Adrenal gland (tissue), 12 donors: Measurements from ENCODE around the gene GLB1L3. TPM values are rescaled to one million over a fixed set of nuclear protein-coding genes. Genes with fewer than 3 reads are reported as not detected.
"Not testable (repeated sequence)": the region's sequence is repeated elsewhere in the genome, so short reads cannot be mapped to it uniquely, and the experiment has no call there.

Experiments used
- DNase-seq, 7 donors: peaks; one replicate each; pipeline ENCODE4 v3.0.0-alpha.2; 2019 to 2020
- H3K27ac ChIP-seq, 5 donors: fragments of 200-600 bp; sonication (generic) in 4 of 5; 1 replicate in 3 of 5; 2 replicates in 2 of 5; pipeline versions ENCODE4 v1.5.1 to v1.8.0; 2016 to 2020; ENCODE audit warnings: mild to moderate bottlenecking in 1 of 5
- H3K27me3 ChIP-seq: fragments of 200-600 bp; 2 replicates; pipeline ENCODE4 v1.8.0; 2021
- H3K36me3 ChIP-seq, 2 donors: fragments of 200-600 bp; replicated peaks in 1 of 2; 1 replicate in 1 of 2; 2 replicates in 1 of 2; pipeline versions ENCODE4 v1.5.1 to v1.8.0; 2018 to 2022
- H3K4me1 ChIP-seq, 2 donors: fragments of 200-600 bp; replicated peaks in 1 of 2; 1 replicate in 1 of 2; 2 replicates in 1 of 2; pipeline versions ENCODE4 v1.5.1 to v1.8.0; 2018 to 2021
- H3K4me3 ChIP-seq, 4 donors: fragments of 200-600 bp; sonication (generic) in 3 of 4; one replicate each; pipeline ENCODE4 v1.5.1; 2016 to 2018
- H3K9me3 ChIP-seq, 3 donors: fragments of 200-600 bp; sonication (generic) in 1 of 3; replicated peaks in 1 of 3; 1 replicate in 2 of 3; 2 replicates in 1 of 3; pipeline versions ENCODE4 v1.5.1 to v1.8.0; 2016 to 2021
- POLR2A ChIP-seq, 2 donors: fragments of 450-650 bp; IDR thresholded peaks; one replicate each; pipeline ENCODE4 v1.6.1; 2017; ENCODE audit warnings: antibody characterized with exemption in 2 of 2, mild to moderate bottlenecking in 2 of 2, moderate library complexity in 1 of 2
- WGBS, 4 donors: extraction: QIAGEN DNeasy Blood & Tissue Kit in 2 of 4; methylation state at CpG; one replicate each; pipeline versions ENCODE4 v1.1.5 to v1.1.7; 2013 to 2017; 5-methylcytosine and 5-hydroxymethylcytosine counted together
- intact Hi-C, 2 donors: fragments of 100-400 bp; cut with DNase I; formaldehyde crosslinking; loops; one replicate each; pipeline versions ENCODE4 v1.14.1 to v1.15.0; 2022 to 2023
- polyA plus RNA-seq, 3 donors: library from polyadenylated mRNA; stranded (reverse); fragments of 200-250 nt in 2 of 3; fragments of 350-450 nt in 1 of 3; fragmentation: Illumina TruSeq in 1 of 3; extraction: RNeasy Lipid Tissue Mini Kit (QIAGEN cat#74804) in 1 of 3; gene quantifications; one replicate each; pipeline ENCODE4 v1.2.3, GENCODE V29; 2013 to 2014
- total RNA-seq, 9 donors: library from RNA; depleted of rRNA in 4 of 9; stranded (reverse); fragments of >200 nt in 4 of 9; fragments of 120-200 nt in 1 of 9; fragmentation: NEBNext Ultra II Directional in 1 of 9; extraction: Animal tissue kit (Norgen Biotek cat#: 25700) in 1 of 9; gene quantifications; one replicate each; pipeline versions ENCODE4 v1.1.0 to v1.2.4, GENCODE V29; 2013 to 2023
- TF ChIP-seq, protein P1 (sequence below), 6 experiments: fragments of 450-650 bp in 4 of 6; fragments of 200-600 bp in 2 of 6; sonication (generic) in 1 of 6; IDR thresholded peaks; 1 replicate in 5 of 6; 2 replicates in 1 of 6; pipeline versions ENCODE4 v1.5.1 to v1.8.0; 2016 to 2021; ENCODE audit warnings: antibody characterized with exemption in 6 of 6, mild to moderate bottlenecking in 2 of 6, moderate library complexity in 1 of 6
- donor health status: healthy with polysubstance abuse.
- donor health status: Bipolar disorder and iron deficiency.
- donor health status: DM: yes; HTN: yes; CAD: no.
- donor health status: DM: no; HTN: no; CAD: no.
- donor health status: DM: no; HTN: no; CAD: no.
- donor health status: DM: yes; HTN: yes; CAD: no.

Gene GLB1L3
- total and polyA plus RNA-seq, 12 donors = 0.06 to 1.4 (median 0.51) TPM; not detected in 5

DNA sequence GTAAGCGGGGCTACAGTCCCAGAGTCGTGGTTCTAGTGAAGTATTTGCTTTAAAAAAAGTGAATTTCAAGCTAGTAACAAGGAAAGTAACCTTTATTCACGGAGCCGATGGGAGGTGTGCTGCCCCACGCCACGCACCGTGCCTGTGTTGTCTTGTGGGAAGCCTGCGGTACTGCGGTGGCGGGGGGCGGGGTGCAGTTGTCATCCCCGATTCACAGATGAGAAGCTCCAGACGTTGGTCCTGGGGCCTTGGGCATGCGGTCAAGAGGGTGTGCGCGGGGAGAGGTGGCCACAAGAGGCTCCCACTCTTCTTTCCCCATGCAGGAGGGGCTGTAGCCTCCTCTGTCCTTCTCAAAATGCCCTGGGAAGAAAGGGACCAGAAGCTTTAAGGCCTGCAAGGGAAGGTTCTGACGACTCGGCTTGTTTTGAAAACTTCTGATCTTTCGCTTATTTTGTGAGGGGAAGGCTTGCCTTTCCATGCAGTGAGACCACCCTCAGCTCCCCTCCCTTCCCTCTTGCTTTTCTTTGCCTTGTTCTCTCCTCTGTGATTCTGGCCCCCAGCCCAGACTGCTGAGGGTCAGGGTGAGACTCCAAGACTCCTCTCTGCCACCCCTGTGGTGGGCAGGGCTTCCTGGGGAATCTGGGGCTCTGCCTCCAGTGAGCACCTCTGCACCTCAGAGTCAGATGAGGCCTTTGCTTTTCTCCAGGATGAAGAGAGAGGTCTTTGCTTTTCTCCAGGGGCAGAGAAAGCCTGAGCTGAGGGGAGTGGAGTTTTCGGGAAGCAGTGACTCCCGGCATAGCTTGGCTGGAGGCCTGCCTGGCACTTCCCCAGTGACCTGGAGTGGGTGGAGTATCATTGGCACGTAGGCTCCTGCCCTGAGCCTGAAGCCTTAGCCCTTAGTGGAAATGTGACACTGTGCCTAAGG, 6.2 kb downstream of the GLB1L3 start:
- Histone ChIP-seq H3K9me3 (no peaks in the 10 kb centered on the region), H3K27me3 (peaks cover 23% of the 10 kb centered on the region), H3K4me3 (no peak overlapping the region), H3K4me1 (no peaks in the 10 kb centered on the region), H3K36me3 (no peaks in the 10 kb centered on the region), H3K27ac (no peak overlapping the region)
- TF ChIP-seq POLR2A (IDR thresholded peaks at IDR 0.05) = no peak
- DNase-seq = peak in 1 of 7 donors; percentile 24
- intact Hi-C loops = no loop called here
- WGBS, 4 donors = 76 to 87% (median 82%) methylated on average over 17 to 22 of the region's 22 CpGs

- H3K36me3 ChIP-seq = no peaks in the 10 kb centered on the region
- peaks cover 10% of the 10 kb centered on the region for H3K27me3 ChIP-seq
- H3K4me1 ChIP-seq = no peaks in the 10 kb centered on the region
- TF ChIP-seq, protein P1, sequence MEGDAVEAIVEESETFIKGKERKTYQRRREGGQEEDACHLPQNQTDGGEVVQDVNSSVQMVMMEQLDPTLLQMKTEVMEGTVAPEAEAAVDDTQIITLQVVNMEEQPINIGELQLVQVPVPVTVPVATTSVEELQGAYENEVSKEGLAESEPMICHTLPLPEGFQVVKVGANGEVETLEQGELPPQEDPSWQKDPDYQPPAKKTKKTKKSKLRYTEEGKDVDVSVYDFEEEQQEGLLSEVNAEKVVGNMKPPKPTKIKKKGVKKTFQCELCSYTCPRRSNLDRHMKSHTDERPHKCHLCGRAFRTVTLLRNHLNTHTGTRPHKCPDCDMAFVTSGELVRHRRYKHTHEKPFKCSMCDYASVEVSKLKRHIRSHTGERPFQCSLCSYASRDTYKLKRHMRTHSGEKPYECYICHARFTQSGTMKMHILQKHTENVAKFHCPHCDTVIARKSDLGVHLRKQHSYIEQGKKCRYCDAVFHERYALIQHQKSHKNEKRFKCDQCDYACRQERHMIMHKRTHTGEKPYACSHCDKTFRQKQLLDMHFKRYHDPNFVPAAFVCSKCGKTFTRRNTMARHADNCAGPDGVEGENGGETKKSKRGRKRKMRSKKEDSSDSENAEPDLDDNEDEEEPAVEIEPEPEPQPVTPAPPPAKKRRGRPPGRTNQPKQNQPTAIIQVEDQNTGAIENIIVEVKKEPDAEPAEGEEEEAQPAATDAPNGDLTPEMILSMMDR (IDR thresholded peaks at IDR 0.05) = no peak
- no peak for TF ChIP-seq POLR2A (IDR thresholded peaks at IDR 0.05)
- WGBS, 4 donors = 83 to 86% (median 85%) methylated on average over 9 to 16 of the region's 16 CpGs
- H3K27ac ChIP-seq = no peak overlapping the region
- intact Hi-C loops = no loop called here
- DNase-seq = no peak
- H3K9me3 ChIP-seq = no peaks in the 10 kb centered on the region
- H3K4me3 ChIP-seq = no peak overlapping the region
Measured at GRCh38 chr11:134283461-134284230, 7.5 kb downstream of the GLB1L3 start.

- 86 to 88% (median 87%) methylated on average over 5 of the region's 5 CpGs for WGBS, 4 donors
- H3K9me3 ChIP-seq = not testable (repeated sequence)
Measured at GRCh38 chr11:134284349-134284748, 8.2 kb downstream of the GLB1L3 start.

DNA sequence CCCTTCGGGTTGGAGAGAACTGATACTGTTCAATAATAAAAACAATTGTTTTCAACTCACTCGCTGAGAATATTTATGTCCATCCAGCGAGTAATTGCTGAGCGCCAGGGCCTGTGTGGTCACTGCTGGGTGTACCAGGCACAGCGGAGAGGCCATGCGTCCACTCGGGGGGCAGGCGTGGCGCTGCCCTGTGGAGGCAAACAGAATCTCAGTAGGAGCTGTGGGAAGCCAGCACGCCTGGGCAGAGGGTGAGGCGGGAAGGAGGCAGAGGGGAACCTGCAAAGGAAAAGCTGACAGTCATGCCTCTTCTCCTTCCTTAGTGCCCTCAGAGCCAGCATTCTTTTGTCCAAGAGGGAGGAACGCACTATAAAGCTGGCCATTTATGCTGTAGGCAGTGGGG, 11.4 kb downstream of the GLB1L3 start:
- no peak for DNase-seq
- Histone ChIP-seq H3K9me3 (no peaks in the 10 kb centered on the region), H3K4me3 (no peak overlapping the region), H3K27me3 (no peaks in the 10 kb centered on the region), H3K4me1 (no peaks in the 10 kb centered on the region), H3K27ac (no peak overlapping the region), H3K36me3 (no peaks in the 10 kb centered on the region)
- intact Hi-C loops = no loop called here
- WGBS, 4 donors = 84 to 93% (median 88%) methylated on average over 12 of the region's 12 CpGs
- TF ChIP-seq, protein P1 (IDR thresholded peaks at IDR 0.05) = no peak
- no peak for TF ChIP-seq POLR2A (IDR thresholded peaks at IDR 0.05)

More at GRCh38 chr11:134284349-134284748, 8.2 kb downstream of the GLB1L3 start:
- H3K4me3 ChIP-seq, H3K4me1 ChIP-seq, intact Hi-C loops, H3K27ac ChIP-seq, DNase-seq, H3K27me3 ChIP-seq, H3K36me3 ChIP-seq: not testable (repeated sequence)

- Histone ChIP-seq H3K27ac (no peak overlapping the region), H3K36me3 (no peaks in the 10 kb centered on the region), H3K9me3 (no peaks in the 10 kb centered on the region), H3K4me3 (no peak overlapping the region), H3K4me1 (no peaks in the 10 kb centered on the region), H3K27me3 (no peaks in the 10 kb centered on the region)
- intact Hi-C loops = no loop called here
- WGBS, 4 donors = 90 to 96% (median 93%) methylated on average over 12 to 13 of the region's 13 CpGs
- DNase-seq = no peak
- TF ChIP-seq POLR2A (IDR thresholded peaks at IDR 0.05) = no peak
- TF ChIP-seq, protein P1 (IDR thresholded peaks at IDR 0.05) = no peak
Measured at GRCh38 chr11:134288486-134288885, 12.3 kb downstream of the GLB1L3 start.
